Suprapubic skin (tissue), 4 donors: ENCODE measurements around the gene ZNF621. TPM values are rescaled to one million over a fixed set of nuclear protein-coding genes. Genes with fewer than 3 reads are reported as not detected.

ENCODE experiments used
- DNase-seq, 2 donors: peaks; one replicate each; pipeline ENCODE4 v3.0.0-alpha.2; 2019; ENCODE audit warnings: low spot score in 2 of 2
- H3K27ac ChIP-seq: fragments of 200-600 bp; sonication (generic); one replicate; pipeline ENCODE4 v1.5.1; 2019
- H3K27me3 ChIP-seq: fragments of 200-600 bp; sonication (generic); one replicate; pipeline ENCODE4 v1.5.1; 2019
- H3K36me3 ChIP-seq: fragments of 200-600 bp; sonication (generic); one replicate; pipeline ENCODE4 v1.5.1; 2019
- H3K4me1 ChIP-seq: fragments of 200-600 bp; sonication (generic); one replicate; pipeline ENCODE4 v1.5.1; 2019
- H3K4me3 ChIP-seq: fragments of 200-600 bp; sonication (generic); one replicate; pipeline ENCODE4 v1.5.1; 2019; ENCODE audit warnings: mild to moderate bottlenecking
- H3K9me3 ChIP-seq: fragments of 200-600 bp; sonication (generic); one replicate; pipeline ENCODE4 v1.5.1; 2019
- EP300 ChIP-seq: sonication (generic); formaldehyde crosslinking; IDR thresholded peaks from one replicate; pipeline ENCODE4 v1.6.1; 2017; ENCODE audit warnings: antibody characterized with exemption
- POLR2A ChIP-seq, 2 donors: fragments of 450-650 bp; IDR thresholded peaks; one replicate each; pipeline ENCODE4 v1.6.1; 2017; ENCODE audit warnings: antibody characterized with exemption in 2 of 2, mild to moderate bottlenecking in 2 of 2, moderate library complexity in 2 of 2
- POLR2AphosphoS5 ChIP-seq, 3 donors: sonication (generic); formaldehyde crosslinking; IDR thresholded peaks; one replicate each; pipeline ENCODE4 v1.6.1; 2017; ENCODE audit warnings: antibody characterized with exemption in 3 of 3
- WGBS: methylation state at CpG from one replicate; pipeline ENCODE4 v1.1.5; 2018; 5-methylcytosine and 5-hydroxymethylcytosine counted together
- total RNA-seq, 4 donors: library from RNA; depleted of rRNA; stranded (reverse); fragments of >200 nt; gene quantifications; one replicate each; pipeline ENCODE4 v1.1.0, GENCODE V29; 2016
- TF ChIP-seq, protein P1 (sequence below), 2 donors: fragments of 200-600 bp in 1 of 2; fragments of 450-650 bp in 1 of 2; sonication (generic) in 1 of 2; IDR thresholded peaks; one replicate each; pipeline ENCODE4 v1.5.1; 2016 to 2019; ENCODE audit warnings: antibody characterized with exemption in 2 of 2, mild to moderate bottlenecking in 1 of 2, moderate library complexity in 1 of 2

Gene ZNF621
- total RNA-seq, 4 donors from 2014 or later = 9.5 to 29.0 (median 14.6) TPM

DNA sequence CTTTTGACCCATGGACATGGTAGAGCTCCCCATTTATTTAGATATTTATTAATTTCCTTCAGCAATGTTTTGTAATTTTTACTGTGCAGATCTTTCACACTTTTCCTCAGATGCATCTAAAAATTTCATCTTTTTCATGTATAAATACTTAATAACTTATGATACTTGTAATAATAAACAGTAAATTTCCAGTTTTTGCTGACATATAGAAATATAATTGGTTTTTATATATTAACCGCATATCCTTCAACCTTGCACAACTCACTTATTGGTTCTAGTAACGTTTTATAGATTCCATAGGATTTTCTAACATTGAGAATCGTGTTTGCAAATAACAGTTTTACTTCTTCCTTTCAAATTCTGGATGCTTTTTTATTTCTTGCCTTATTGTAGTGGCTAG is 3.5 kb upstream of the ZNF621 start:
- H3K27me3 ChIP-seq = no peaks in the 10 kb centered on the region
- H3K27ac ChIP-seq = no peak overlapping the region
- H3K9me3 ChIP-seq = no peaks in the 10 kb centered on the region
- peaks cover 18% of the 10 kb centered on the region for H3K4me1 ChIP-seq
- DNase-seq = no peak
- TF ChIP-seq POLR2AphosphoS5 (IDR thresholded peaks at IDR 0.05) (no peak), POLR2A (IDR thresholded peaks at IDR 0.05) (no peak), EP300 (no peak)
- TF ChIP-seq, protein P1, sequence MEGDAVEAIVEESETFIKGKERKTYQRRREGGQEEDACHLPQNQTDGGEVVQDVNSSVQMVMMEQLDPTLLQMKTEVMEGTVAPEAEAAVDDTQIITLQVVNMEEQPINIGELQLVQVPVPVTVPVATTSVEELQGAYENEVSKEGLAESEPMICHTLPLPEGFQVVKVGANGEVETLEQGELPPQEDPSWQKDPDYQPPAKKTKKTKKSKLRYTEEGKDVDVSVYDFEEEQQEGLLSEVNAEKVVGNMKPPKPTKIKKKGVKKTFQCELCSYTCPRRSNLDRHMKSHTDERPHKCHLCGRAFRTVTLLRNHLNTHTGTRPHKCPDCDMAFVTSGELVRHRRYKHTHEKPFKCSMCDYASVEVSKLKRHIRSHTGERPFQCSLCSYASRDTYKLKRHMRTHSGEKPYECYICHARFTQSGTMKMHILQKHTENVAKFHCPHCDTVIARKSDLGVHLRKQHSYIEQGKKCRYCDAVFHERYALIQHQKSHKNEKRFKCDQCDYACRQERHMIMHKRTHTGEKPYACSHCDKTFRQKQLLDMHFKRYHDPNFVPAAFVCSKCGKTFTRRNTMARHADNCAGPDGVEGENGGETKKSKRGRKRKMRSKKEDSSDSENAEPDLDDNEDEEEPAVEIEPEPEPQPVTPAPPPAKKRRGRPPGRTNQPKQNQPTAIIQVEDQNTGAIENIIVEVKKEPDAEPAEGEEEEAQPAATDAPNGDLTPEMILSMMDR (IDR thresholded peaks at IDR 0.05) = no peak
- no peak overlapping the region for H3K4me3 ChIP-seq
- H3K36me3 ChIP-seq = no peaks in the 10 kb centered on the region
- WGBS = 72% methylated on average over 3 of the region's 3 CpGs

DNA sequence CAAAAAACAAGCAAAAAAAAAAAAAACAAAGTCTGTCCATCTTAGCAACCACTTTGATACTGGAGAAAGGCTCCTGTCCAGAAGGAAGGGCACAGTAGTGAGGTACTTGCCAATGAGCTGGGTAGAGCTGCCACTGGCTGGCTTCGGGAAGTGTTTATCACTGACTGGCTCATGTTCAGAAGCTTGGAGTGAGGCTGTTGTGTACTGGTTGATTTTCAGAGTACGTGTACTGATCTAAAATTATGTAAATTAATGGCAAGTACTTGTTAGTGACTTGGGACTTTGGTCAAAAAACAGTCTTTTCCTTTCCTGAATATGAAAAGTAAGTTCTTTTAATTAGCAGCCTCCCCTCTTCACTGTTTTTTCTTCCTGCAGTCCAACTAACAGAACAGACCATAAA is 979 bp upstream of the ZNF621 start:
- Histone ChIP-seq H3K27ac (peak overlapping the region; percentile 86), H3K36me3 (peaks cover 16% of the 10 kb centered on the region), H3K27me3 (no peaks in the 10 kb centered on the region), H3K4me3 (peak overlapping the region; percentile 77), H3K4me1 (peaks cover 18% of the 10 kb centered on the region), H3K9me3 (no peaks in the 10 kb centered on the region)
- no peak for TF ChIP-seq EP300
- TF ChIP-seq, protein P1 (IDR thresholded peaks at IDR 0.05) = no peak
- TF ChIP-seq POLR2A (IDR thresholded peaks at IDR 0.05) = no peak
- TF ChIP-seq POLR2AphosphoS5 (IDR thresholded peaks at IDR 0.05) = no peak
- DNase-seq = no peak
- WGBS = 24% methylated on average over 2 of the region's 2 CpGs

DNA sequence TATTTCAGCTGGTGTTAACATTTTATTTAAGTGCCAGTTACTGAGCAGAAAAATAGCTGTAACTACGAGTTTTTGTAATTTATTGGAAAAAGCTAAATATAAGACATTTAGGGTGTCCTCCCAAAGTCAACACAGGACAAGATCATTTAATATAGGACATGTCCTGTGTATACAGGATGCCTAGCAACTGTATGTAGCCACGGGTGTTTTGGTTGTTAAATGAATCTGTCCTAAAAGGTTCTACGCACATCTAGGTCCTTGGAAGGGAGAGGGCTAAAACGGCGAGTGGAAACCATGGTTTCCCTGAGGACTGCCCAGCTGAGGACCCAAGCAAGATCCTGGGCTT is 565 bp upstream of the ZNF621 start:
- TF ChIP-seq POLR2A (IDR thresholded peaks at IDR 0.05) = no peak
- no peak for TF ChIP-seq POLR2AphosphoS5 (IDR thresholded peaks at IDR 0.05)
- no peak for TF ChIP-seq EP300
- TF ChIP-seq, protein P1 (IDR thresholded peaks at IDR 0.05) = no peak
- 24% methylated on average over 5 of the region's 5 CpGs for WGBS
- no peaks in the 10 kb centered on the region for H3K9me3 ChIP-seq
- H3K4me1 ChIP-seq = peaks cover 18% of the 10 kb centered on the region
- DNase-seq = no peak
- H3K27me3 ChIP-seq = no peaks in the 10 kb centered on the region
- H3K36me3 ChIP-seq = peaks cover 20% of the 10 kb centered on the region
- H3K4me3 ChIP-seq = peak overlapping the region; percentile 77
- H3K27ac ChIP-seq = peak overlapping the region; percentile 86

DNA sequence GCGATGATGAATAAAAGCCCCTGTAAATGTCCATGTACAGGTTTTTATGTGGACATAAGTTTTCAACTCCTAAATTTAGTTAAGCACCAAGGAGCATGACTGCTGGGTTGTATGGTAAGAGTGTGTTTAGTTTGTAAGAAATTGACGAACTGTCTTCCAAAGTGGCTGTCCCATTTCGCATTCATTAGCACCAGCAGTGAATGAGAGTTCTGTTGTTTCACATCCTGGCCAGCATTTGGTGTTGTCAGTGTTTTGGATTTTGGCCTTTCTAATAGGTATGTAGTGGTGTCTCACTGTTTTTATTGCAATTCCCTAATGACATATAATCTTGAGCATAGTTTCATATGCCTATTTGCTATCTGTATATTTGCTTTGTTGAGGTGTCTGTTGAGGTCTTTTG is 3.7 kb downstream of the ZNF621 start:
- H3K36me3 ChIP-seq = peaks cover 62% of the 10 kb centered on the region
- H3K27me3 ChIP-seq = no peaks in the 10 kb centered on the region
- no peak for DNase-seq
- TF ChIP-seq, protein P1 (IDR thresholded peaks at IDR 0.05) = no peak
- TF ChIP-seq POLR2A (IDR thresholded peaks at IDR 0.05) (no peak), POLR2AphosphoS5 (IDR thresholded peaks at IDR 0.05) (no peak), EP300 (no peak)
- 98% methylated on average over 3 of the region's 3 CpGs for WGBS
- no peak overlapping the region for H3K4me3 ChIP-seq
- H3K9me3 ChIP-seq = no peaks in the 10 kb centered on the region
- H3K4me1 ChIP-seq = peaks cover 18% of the 10 kb centered on the region
- H3K27ac ChIP-seq = no peak overlapping the region

DNA sequence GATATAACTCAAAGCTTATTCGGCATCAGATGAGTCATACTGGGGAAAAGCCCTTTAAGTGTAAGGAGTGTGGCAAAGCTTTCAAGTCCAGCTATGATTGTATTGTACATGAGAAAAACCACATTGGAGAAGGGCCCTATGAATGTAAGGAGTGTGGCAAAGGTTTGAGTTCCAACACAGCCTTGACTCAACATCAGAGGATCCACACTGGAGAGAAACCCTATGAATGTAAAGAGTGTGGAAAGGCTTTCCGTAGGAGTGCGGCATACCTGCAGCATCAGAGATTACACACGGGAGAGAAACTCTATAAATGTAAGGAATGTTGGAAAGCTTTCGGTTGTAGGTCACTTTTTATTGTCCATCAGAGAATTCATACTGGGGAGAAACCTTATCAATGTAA is 7.5 kb downstream of the ZNF621 start:
- Histone ChIP-seq H3K4me1 (no peaks in the 10 kb centered on the region), H3K27me3 (no peaks in the 10 kb centered on the region), H3K27ac (no peak overlapping the region), H3K9me3 (no peaks in the 10 kb centered on the region), H3K36me3 (peaks cover 80% of the 10 kb centered on the region), H3K4me3 (no peak overlapping the region)
- DNase-seq = no peak
- TF ChIP-seq EP300 (no peak), POLR2A (IDR thresholded peaks at IDR 0.05) (no peak), POLR2AphosphoS5 (IDR thresholded peaks at IDR 0.05) (no peak)
- TF ChIP-seq, protein P1 (IDR thresholded peaks at IDR 0.05) = no peak
- 94% methylated on average over 5 of the region's 5 CpGs for WGBS
